ENCODE results near the gene VTI1B. TPM values are rescaled to one million over a fixed set of nuclear protein-coding genes. Genes with fewer than 3 reads are reported as not detected.
A peak's percentile ranks its signal among the peaks of the same experiment; 100 is the strongest.
"Not testable (repeated sequence)": the region's sequence is repeated elsewhere in the genome, so short reads cannot be mapped to it uniquely, and the experiment has no call there.

The VTI1B gene
- total RNA-seq, 4 donors from 2014 or later = 77.0 to 98.5 (median 90.4) TPM

DNA sequence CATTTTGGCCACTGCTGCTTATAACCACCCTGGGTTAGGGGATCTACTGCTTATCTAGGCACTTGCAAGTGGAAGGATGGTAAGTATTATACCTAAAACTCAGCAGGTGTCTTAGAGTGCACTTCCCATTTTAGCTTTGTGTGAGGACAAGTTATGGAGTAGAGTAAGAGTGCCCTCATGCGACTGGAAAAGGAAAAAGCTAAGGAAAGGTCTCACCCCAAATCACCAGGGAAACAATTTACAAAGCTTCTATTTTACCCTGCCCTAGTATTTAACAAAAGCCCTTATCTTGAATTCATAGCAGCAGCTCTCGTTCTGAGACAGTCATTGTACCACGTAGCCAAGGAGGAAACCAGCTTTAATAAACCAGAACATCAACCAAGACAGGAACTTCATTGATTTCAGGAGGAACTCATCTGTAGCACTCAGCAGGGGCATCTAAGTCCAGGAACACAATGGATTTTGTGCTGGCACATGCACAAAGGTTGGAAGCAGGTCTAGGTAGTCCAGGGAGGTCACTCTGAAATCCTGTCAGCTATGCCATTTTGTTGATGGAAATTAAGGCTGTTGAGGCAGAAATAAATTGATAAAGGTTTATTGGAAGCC, 30.2 kb upstream of the VTI1B start:
- Histone ChIP-seq H3K27me3 (no peaks in the 10 kb centered on the region), H3K36me3 (no peaks in the 10 kb centered on the region), H3K27ac (no peak overlapping the region), H3K4me1 (no peaks in the 10 kb centered on the region), H3K9me3 (no peaks in the 10 kb centered on the region), H3K4me3 (no peak overlapping the region)
- peak; percentile 67 for ATAC-seq
- WGBS, 2 donors (ENCODE audit: low coverage in 1 of 2) = 0 to 13% methylated on average over 1 to 3 of the region's 3 CpGs
- TF ChIP-seq POLR2A (IDR thresholded peaks at IDR 0.05) = no peak
- TF ChIP-seq, protein P1, sequence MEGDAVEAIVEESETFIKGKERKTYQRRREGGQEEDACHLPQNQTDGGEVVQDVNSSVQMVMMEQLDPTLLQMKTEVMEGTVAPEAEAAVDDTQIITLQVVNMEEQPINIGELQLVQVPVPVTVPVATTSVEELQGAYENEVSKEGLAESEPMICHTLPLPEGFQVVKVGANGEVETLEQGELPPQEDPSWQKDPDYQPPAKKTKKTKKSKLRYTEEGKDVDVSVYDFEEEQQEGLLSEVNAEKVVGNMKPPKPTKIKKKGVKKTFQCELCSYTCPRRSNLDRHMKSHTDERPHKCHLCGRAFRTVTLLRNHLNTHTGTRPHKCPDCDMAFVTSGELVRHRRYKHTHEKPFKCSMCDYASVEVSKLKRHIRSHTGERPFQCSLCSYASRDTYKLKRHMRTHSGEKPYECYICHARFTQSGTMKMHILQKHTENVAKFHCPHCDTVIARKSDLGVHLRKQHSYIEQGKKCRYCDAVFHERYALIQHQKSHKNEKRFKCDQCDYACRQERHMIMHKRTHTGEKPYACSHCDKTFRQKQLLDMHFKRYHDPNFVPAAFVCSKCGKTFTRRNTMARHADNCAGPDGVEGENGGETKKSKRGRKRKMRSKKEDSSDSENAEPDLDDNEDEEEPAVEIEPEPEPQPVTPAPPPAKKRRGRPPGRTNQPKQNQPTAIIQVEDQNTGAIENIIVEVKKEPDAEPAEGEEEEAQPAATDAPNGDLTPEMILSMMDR (IDR thresholded peaks at IDR 0.05) = peak; percentile 36 to 79 (median 64)

DNA sequence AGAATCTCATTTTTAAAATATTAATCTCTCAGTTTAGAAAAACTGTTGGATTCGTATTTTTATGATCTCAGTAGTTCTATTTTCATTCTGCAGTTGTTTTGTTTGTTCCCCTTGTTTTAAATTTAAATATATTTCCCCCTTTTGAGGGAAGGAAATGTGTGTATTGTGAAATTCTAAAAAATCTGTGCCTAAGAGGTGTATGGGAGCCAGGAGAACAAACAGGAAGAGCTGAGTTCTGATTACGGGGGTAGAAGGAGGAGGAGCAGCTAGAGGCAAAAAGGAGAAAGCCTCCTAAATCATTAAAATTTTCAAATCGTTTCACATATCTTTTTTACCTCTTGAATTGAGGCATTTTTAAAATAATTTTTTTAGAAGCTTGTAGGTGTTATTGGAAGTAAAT, 29.6 kb upstream of the VTI1B start:
- ATAC-seq = no peak
- H3K27me3 ChIP-seq = no peaks in the 10 kb centered on the region
- TF ChIP-seq POLR2AphosphoS5 (IDR thresholded peaks at IDR 0.05) (no peak), POLR2A (IDR thresholded peaks at IDR 0.05) (no peak), EP300 (IDR thresholded peaks at IDR 0.05) (no peak)
- TF ChIP-seq, protein P1 (IDR thresholded peaks at IDR 0.05) = no peak
- H3K4me3 ChIP-seq = no peak overlapping the region
- no peak overlapping the region for H3K27ac ChIP-seq
- WGBS, 2 donors (ENCODE audit: low coverage in 1 of 2) = 26 to 31% methylated on average over 3 of the region's 3 CpGs
- H3K9me3 ChIP-seq = no peaks in the 10 kb centered on the region
- no peaks in the 10 kb centered on the region for H3K36me3 ChIP-seq
- no peaks in the 10 kb centered on the region for H3K4me1 ChIP-seq

DNA sequence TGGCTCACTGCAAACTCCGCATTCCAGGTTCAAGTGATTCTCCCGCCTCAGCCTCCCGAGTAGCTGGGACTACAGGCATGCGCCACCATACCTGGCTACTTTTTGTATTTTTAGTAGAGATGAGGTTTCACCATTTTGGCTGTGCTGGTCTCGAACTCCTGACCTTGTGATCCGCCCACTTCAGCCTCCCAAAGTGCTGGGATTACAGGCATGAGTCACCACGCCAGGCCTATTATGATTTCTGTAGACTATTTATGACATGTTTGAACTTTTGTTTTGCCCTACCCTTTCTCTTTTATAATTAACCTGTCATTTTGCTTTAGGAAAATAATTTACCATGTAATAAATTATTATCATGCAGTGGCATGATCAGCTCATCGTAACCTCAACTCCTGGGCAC, 27.1 kb upstream of the VTI1B start, which contains the start of gene RDH12:
Gene RDH12, plus strand, starts transcription at position 395 of the 400 bp plus-strand sequence. CDS start 20,757 bp downstream, outside the sequence.
- ATAC-seq, H3K36me3 ChIP-seq, H3K9me3 ChIP-seq, H3K27ac ChIP-seq, H3K27me3 ChIP-seq, H3K4me3 ChIP-seq, H3K4me1 ChIP-seq: not testable (repeated sequence)
- 88 to 100% methylated on average over 2 to 5 of the region's 8 CpGs for WGBS, 2 donors (ENCODE audit: low coverage in 1 of 2)

DNA sequence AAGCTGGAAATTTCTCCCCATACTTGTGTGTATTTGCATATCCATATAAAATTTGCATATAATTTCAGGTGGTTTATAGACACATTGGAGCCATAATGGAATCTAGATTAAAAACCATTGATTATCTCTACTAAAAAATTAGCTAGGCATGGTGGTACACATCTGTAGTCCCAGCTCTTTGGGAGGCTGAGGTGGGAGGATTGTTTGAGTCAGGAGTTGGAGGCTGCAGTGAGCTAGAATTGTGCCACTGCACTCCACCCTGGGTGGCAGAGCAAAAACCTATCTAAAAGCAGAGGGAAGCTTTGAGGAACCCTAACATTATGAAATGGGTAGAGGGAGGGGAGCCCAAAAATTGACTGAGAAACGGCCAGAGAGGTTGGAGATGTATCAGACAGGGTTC, 23.7 kb upstream of the VTI1B start:
- Histone ChIP-seq H3K27me3 (no peaks in the 10 kb centered on the region), H3K4me1 (peaks cover 0 to 20% (median 4%) of the 10 kb centered on the region in 3 donors), H3K36me3 (no peaks in the 10 kb centered on the region), H3K9me3 (no peaks in the 10 kb centered on the region), H3K4me3 (no peak overlapping the region), H3K27ac (no peak overlapping the region)
- TF ChIP-seq EP300 (IDR thresholded peaks at IDR 0.05) (no peak), POLR2A (IDR thresholded peaks at IDR 0.05) (no peak), POLR2AphosphoS5 (IDR thresholded peaks at IDR 0.05) (no peak)
- TF ChIP-seq, protein P1 (IDR thresholded peaks at IDR 0.05) = no peak
- WGBS, 2 donors (ENCODE audit: low coverage in 1 of 2) = 70% methylated on average over 1 of the region's 1 CpG; no CpG with 5 or more reads in 1 of the 2 donors
- no peak for ATAC-seq

DNA sequence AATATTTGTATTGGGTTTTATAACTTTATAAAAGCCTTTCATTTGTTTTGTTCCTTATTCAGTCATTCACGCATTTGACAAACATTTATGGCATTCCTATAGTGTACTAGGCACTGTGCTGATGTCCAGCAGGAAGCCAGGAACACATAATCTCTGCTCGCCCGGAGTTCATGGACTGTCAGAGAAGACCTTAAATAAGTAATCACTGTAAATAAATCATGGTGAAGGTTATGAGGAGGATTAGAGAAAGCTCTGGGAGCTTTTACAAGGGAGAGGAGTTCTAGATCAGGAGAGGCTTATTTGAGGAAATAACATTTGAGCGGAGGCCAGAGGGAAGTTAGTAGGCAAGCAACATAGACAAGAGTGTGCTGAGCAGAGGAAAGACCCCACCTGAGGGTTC, 22.6 kb upstream of the VTI1B start:
- Histone ChIP-seq H3K36me3 (peaks cover 0 to 6% of the 10 kb centered on the region in 2 donors), H3K27me3 (no peaks in the 10 kb centered on the region), H3K4me1 (peaks cover 0 to 28% (median 4%) of the 10 kb centered on the region in 3 donors), H3K4me3 (no peak overlapping the region), H3K27ac (no peak overlapping the region), H3K9me3 (no peaks in the 10 kb centered on the region)
- WGBS, 2 donors (ENCODE audit: low coverage in 1 of 2) = 64 to 91% methylated on average over 4 of the region's 4 CpGs
- no peak for ATAC-seq
- TF ChIP-seq, protein P1 (IDR thresholded peaks at IDR 0.05) = no peak
- peak; percentile 17 for TF ChIP-seq POLR2AphosphoS5 (IDR thresholded peaks at IDR 0.05)
